Activated T-helper 2 cell treated with anti-CD3 and anti-CD28 coated beads, Interferon-gamma antibody, Interleukin-2, Interleukin-4, amounts not matched to agents 10 μg/mL and 5 μg/mL and 100 μg/mL, durations not matched to agents 14 hours and 24 hours and 36 hours (primary cell): ENCODE measurements around the gene ATP8B4. TPM values are rescaled to one million over a fixed set of nuclear protein-coding genes. Genes with fewer than 3 reads are reported as not detected.

Source experiments
- DNase-seq: peaks from one replicate; pipeline ENCODE4 v3.0.0; 2021; ENCODE audit warnings: low spot score
- H3K27ac Mint-ChIP-seq: one replicate; pipeline ENCODE4 v1.8.0; 2021; ENCODE audit warnings: mixed read lengths
- H3K27me3 Mint-ChIP-seq: one replicate; pipeline ENCODE4 v1.8.0; 2021; ENCODE audit warnings: low read depth, mixed read lengths
- H3K36me3 Mint-ChIP-seq: one replicate; pipeline ENCODE4 v1.8.0; 2021; ENCODE audit warnings: low read depth, mixed read lengths
- H3K4me1 Mint-ChIP-seq: one replicate; pipeline ENCODE4 v1.8.0; 2021; ENCODE audit warnings: low read depth, mixed read lengths
- H3K4me3 Mint-ChIP-seq: one replicate; pipeline ENCODE4 v1.8.0; 2021; ENCODE audit warnings: low read depth, mild to moderate bottlenecking, moderate library complexity, mixed read lengths
- H3K9me3 Mint-ChIP-seq: one replicate; pipeline ENCODE4 v1.8.0; 2021; ENCODE audit warnings: mixed read lengths
- intact Hi-C: fragments of 100-400 bp; cut with micrococcal nuclease; formaldehyde crosslinking; loops from one replicate; pipeline ENCODE4 v1.15.1; 2023
- total RNA-seq: library from RNA; stranded (reverse); gene quantifications from 2 replicates; pipeline ENCODE4 v1.2.3, GENCODE V29; 2022

ATP8B4 gene
- total RNA-seq, 1 donor from 2014 or later: 75.3 TPM

DNA sequence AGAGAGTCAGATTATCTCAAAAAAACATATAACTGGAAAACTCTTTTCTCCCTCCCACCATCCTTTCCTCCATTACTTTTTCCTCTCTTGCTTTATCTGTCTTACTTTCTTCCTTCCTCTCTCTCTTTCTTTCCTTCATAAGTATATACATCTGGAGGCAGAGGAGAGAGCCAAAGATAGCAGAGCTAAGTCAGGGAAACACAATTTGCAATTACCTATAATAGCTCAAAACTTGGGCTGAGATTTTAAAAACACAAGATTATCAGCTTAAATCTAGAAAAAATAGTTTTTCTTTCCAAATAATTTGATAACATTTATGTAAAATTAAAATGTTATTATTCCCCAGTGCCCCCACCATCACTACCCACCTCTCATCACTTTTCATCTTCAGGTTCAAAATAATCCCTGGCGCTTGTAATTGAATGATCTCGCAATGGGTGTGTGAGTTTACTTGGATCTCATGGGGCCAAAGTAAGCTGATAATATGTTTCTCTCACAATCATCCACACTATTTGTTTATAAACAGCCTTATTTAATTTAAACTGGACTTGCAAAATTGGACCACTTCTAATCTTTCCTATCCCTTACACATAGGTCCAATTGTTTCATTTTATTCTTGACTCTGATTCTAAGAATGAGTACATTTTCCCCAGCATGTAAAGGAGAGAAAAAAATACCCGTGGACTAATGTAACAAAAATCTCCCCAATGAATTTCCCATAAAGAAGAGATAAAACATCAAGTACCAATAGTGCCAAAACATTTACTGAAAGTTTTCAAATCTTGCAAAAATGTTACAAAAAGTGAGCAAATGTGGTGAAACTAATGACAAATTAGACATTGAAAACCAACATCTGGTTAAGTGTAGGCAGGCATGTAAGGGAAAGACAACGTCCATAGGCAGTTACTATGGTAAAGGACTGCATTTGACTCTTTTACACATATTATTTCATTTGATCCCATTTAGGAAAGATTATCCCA is 261.2 kb downstream of the ATP8B4 start:
- intact Hi-C loops: no loop called here
- no peak overlapping the region for H3K27ac Mint-ChIP-seq

DNA sequence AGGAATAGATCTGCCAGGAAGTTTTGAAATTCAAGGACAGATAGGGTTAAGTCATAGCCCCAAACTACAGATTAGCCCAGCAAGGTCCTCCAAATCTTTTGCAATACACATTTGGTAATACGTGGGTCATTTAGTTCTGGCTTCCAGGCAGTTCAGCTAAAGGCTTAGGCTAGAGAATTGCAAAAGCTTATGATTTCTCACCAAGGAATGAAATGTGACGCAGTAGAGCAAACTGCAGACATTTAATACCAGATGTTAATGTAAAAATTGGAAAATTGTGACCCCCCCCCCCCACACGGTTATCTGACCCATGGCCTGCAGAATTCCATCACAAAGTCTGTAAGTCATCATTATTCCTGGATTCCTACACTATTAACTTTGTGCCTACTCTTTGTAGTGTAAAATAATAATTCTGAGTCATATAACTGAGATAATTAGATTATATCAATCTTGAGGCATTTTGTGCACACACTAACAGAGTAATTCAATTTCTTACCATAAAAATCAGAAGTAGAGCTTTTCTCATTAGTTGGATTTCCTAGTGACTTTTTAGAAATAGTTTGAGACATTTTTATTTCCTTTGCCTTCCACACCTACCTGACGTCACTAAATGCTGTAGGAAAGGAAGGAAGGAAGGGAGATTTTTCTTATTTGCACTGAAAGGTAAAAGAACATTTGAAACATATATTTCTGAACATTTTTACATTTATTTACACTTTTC is 263.0 kb downstream of the ATP8B4 start:
- peaks cover 65% of the 10 kb centered on the region for H3K36me3 Mint-ChIP-seq
- H3K27me3 Mint-ChIP-seq: no peaks in the 10 kb centered on the region
- intact Hi-C loops: no loop called here
- no peak overlapping the region for H3K4me3 Mint-ChIP-seq
- no peak overlapping the region for H3K27ac Mint-ChIP-seq
- DNase-seq: no peak
- H3K4me1 Mint-ChIP-seq: peaks cover 4% of the 10 kb centered on the region
- H3K9me3 Mint-ChIP-seq: peaks cover 5% of the 10 kb centered on the region

More for the DNA sequence above, 261.2 kb downstream of the ATP8B4 start:
- no peaks in the 10 kb centered on the region for H3K9me3 Mint-ChIP-seq
- peaks cover 4% of the 10 kb centered on the region for H3K4me1 Mint-ChIP-seq
- H3K27me3 Mint-ChIP-seq: no peaks in the 10 kb centered on the region
- no peak overlapping the region for H3K4me3 Mint-ChIP-seq
- peaks cover 60% of the 10 kb centered on the region for H3K36me3 Mint-ChIP-seq
- DNase-seq: no peak

DNA sequence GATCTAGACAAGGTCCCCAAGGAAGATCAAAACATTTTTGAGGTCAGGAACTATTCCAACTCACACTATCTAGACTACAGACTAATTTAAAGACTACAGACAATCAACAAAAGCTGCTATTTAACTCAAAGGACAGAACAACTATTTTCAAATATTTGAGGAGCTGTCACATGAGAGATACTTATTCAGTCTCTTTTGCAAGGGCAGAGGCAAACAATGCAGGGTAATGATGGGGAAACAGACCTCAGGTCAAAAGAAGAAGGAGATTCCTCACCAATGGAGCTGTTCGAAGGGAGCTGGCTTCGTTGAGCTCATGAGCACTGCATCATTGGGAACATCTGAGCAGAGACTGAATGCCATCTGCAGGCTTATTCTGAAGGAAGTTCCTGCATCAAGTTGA is 266.3 kb downstream of the ATP8B4 start:
- H3K4me1 Mint-ChIP-seq: no peaks in the 10 kb centered on the region
- DNase-seq: no peak
- no peak overlapping the region for H3K27ac Mint-ChIP-seq
- H3K9me3 Mint-ChIP-seq: peaks cover 15% of the 10 kb centered on the region
- intact Hi-C loops: no loop called here
- no peak overlapping the region for H3K4me3 Mint-ChIP-seq
- H3K27me3 Mint-ChIP-seq: no peaks in the 10 kb centered on the region
- H3K36me3 Mint-ChIP-seq: peaks cover 70% of the 10 kb centered on the region

DNA sequence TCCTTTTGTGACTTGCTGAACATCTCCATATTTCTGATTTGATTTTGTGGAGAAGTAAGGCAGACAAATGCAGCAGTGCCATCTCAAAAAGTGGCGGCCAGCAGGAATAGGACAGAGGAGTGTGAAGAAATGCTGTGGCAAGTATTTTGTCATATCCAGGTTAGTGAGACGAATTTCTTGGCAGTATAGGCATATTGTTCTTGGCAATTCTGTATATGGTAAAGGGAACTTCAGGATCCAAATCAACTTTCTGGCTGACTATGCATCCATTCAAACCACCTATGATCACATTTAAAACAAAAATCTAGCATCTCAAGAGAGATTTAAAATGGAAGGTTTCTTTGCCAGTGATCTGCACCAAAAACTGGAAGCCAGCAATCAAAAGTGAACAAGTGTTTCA is 270.2 kb downstream of the ATP8B4 start:
- no peaks in the 10 kb centered on the region for H3K4me1 Mint-ChIP-seq
- H3K36me3 Mint-ChIP-seq: peaks cover 66% of the 10 kb centered on the region

DNA sequence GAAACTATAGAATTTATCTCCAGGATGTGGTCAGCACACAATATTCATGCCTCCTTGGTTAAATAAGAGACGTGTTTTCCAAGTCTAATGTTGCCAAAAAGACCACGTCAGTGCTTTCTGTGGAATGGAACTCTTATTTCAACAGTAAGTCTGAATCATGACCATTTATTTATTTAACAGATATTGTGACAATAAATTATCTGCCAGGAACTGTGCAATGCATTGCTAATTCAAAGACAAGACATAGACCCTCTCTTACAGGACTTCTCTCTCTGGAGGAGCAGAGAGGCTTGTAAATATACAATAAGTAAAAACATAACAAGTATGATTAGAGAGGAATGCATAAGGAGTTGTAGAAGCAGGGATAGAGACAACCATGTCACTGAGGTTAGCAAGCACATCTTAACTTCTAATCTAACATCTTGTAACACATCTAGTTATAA is 270.7 kb downstream of the ATP8B4 start:
- Mint-ChIP-seq H3K27ac (no peak overlapping the region), H3K9me3 (peaks cover 17% of the 10 kb centered on the region)
- intact Hi-C loops: no loop called here

More for the DNA sequence above, 270.2 kb downstream of the ATP8B4 start:
- no peak overlapping the region for H3K27ac Mint-ChIP-seq
- intact Hi-C loops: no loop called here
- H3K27me3 Mint-ChIP-seq: no peaks in the 10 kb centered on the region
- peaks cover 15% of the 10 kb centered on the region for H3K9me3 Mint-ChIP-seq
- no peak overlapping the region for H3K4me3 Mint-ChIP-seq
- no peak for DNase-seq

DNA sequence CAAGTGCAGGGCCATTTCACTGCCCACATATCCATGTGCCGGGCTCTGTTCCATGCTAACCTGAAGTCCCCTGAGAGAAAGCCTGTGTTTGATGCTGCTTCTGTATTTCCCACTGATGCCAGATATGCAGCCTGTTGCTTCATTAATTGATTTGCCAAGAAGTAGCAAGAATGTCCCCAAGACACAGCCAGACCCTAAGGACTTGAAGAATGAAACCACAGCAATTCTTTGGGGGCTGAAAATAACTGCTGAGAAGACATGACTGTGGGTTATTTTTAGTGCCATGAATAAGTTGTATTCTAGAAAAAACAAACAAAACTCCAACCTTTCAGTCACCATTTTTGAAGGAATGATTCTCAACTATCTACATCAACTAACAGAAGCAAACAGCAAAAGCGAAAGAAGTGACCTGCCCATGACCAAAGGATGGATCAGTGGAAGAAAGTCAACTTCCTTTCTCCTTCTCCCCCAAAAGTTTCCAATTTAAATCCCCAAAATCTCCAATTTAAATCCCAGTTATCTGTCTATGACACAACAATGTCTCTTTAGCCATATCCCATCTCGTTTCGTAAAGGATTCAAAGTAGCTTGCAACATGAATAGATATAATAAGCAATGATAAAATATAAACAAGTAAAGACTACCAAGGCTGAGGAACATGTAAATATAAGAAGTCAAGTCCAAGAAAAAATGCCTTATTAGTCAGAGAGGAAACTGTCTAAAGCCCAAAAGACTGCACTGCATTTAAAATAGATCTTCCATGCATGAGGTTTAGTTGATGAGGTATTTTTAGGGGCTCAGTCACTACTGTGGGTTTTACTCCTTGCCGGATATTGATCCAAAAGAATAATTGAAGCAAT is 271.4 kb downstream of the ATP8B4 start:
- peaks cover 69% of the 10 kb centered on the region for H3K36me3 Mint-ChIP-seq
- peaks cover 23% of the 10 kb centered on the region for H3K9me3 Mint-ChIP-seq
- intact Hi-C loops: no loop called here
- H3K4me1 Mint-ChIP-seq: no peaks in the 10 kb centered on the region
- DNase-seq: no peak
- H3K27ac Mint-ChIP-seq: no peak overlapping the region
- H3K4me3 Mint-ChIP-seq: no peak overlapping the region
- H3K27me3 Mint-ChIP-seq: no peaks in the 10 kb centered on the region

More for the DNA sequence above, 270.7 kb downstream of the ATP8B4 start:
- H3K36me3 Mint-ChIP-seq: peaks cover 69% of the 10 kb centered on the region
- no peak overlapping the region for H3K4me3 Mint-ChIP-seq
- no peaks in the 10 kb centered on the region for H3K4me1 Mint-ChIP-seq
- no peak for DNase-seq
- H3K27me3 Mint-ChIP-seq: no peaks in the 10 kb centered on the region

DNA sequence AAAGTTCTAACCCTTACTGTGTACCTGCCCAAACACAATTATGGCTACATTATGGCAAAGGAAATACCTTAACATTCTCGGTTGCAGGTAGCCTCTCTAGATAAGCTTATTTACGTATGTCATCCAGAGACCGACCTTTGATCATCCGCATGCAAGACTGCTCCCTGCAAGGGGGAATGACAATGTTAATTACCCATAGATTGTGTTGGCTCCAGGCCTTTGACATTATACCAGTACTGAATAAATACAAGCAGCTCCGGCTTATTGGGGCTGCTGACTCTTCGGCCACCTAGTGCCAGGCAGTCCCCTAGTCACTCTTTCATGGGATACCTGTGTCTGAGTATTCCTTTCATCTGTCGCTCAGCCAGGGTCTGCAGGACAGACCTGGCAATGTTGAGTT is 274.6 kb downstream of the ATP8B4 start:
- intact Hi-C loops: no loop called here
- Mint-ChIP-seq H3K9me3 (peaks cover 16% of the 10 kb centered on the region), H3K27me3 (no peaks in the 10 kb centered on the region), H3K36me3 (peaks cover 70% of the 10 kb centered on the region), H3K4me3 (no peak overlapping the region), H3K27ac (no peak overlapping the region), H3K4me1 (no peaks in the 10 kb centered on the region)
- no peak for DNase-seq

DNA sequence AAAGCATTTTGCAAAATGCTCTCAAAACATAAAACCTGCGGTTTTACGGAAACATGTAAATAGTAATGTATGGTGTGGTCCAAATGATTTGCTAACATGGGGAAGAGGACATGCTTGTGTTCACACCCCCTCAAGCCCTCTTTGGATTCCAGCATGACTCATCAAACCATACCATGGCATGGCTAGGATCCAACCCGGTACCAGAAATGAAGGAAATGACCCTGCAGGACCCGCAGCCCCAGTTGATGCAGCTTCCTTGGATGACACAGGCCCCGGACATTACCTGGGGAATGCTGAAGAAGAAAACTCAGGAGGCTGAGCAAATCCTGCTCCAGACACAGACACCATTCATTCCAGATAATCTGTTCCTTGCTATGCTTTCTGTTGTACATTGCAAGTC is 275.3 kb downstream of the ATP8B4 start:
- intact Hi-C loops: no loop called here
- no peak overlapping the region for H3K27ac Mint-ChIP-seq
- H3K27me3 Mint-ChIP-seq: no peaks in the 10 kb centered on the region
- H3K4me1 Mint-ChIP-seq: no peaks in the 10 kb centered on the region
- H3K4me3 Mint-ChIP-seq: no peak overlapping the region
- DNase-seq: no peak
- H3K36me3 Mint-ChIP-seq: peaks cover 72% of the 10 kb centered on the region
- H3K9me3 Mint-ChIP-seq: peaks cover 23% of the 10 kb centered on the region

DNA sequence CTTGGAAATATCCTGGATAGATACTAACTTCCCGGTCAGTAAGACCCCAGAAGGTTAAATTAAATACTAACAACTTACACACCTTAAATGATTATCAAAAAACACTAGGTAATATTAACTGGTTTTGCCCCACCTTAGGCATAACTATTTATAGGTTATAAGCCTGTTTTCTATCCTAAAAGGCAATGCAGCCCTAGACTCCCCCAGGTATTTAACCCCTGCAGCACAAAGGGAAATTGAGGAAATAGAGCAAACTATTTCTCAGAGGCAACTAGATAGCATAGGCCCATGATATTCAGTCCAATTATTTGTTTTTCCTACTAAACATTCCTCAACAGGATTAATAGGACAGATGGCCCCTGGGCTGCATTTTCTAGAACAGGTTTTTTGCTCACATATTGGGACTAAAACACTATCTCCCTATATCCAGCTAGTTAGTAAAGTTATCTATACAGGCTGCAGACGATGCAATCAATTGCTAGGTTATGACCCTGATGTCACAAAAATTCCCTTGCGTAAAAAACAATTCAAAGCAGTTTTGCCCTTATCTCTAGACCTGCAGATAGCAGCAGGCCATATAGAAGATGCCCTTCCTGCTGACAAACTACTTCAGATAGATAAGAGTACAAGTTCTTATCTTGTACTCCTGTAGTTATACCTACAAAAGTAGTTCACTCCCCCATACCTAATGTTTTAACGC is 276.9 kb downstream of the ATP8B4 start:
- no peak for DNase-seq
- Mint-ChIP-seq H3K27me3 (no peaks in the 10 kb centered on the region), H3K36me3 (peaks cover 68% of the 10 kb centered on the region), H3K27ac (no peak overlapping the region), H3K4me3 (no peak overlapping the region), H3K4me1 (no peaks in the 10 kb centered on the region), H3K9me3 (peaks cover 33% of the 10 kb centered on the region)
- intact Hi-C loops: no loop called here

DNA sequence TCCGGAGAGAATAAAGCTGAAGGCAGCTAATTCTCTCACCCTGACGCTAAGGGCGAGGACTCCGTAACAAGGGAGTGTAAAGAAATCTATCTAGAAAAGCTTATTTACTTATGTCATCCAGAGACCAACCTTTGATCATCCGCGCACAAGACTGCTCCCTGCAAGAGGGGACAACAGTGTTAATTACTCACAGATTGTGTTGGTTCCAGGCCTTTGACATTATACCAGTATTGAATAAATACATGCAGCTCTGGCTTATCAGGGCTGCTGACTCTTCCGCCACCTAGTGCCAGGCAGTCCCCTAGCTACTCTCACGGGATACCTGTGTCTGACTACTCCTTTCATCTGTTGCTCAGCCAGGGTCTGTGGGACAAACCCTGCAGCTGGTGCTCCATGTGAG is 286.5 kb downstream of the ATP8B4 start:
- intact Hi-C loops: no loop called here
- no peak overlapping the region for H3K4me3 Mint-ChIP-seq
- H3K9me3 Mint-ChIP-seq: peaks cover 13% of the 10 kb centered on the region
- no peak for DNase-seq
- no peaks in the 10 kb centered on the region for H3K27me3 Mint-ChIP-seq
- no peak overlapping the region for H3K27ac Mint-ChIP-seq
- H3K4me1 Mint-ChIP-seq: no peaks in the 10 kb centered on the region
- H3K36me3 Mint-ChIP-seq: peaks cover under 1% of the 10 kb centered on the region

DNA sequence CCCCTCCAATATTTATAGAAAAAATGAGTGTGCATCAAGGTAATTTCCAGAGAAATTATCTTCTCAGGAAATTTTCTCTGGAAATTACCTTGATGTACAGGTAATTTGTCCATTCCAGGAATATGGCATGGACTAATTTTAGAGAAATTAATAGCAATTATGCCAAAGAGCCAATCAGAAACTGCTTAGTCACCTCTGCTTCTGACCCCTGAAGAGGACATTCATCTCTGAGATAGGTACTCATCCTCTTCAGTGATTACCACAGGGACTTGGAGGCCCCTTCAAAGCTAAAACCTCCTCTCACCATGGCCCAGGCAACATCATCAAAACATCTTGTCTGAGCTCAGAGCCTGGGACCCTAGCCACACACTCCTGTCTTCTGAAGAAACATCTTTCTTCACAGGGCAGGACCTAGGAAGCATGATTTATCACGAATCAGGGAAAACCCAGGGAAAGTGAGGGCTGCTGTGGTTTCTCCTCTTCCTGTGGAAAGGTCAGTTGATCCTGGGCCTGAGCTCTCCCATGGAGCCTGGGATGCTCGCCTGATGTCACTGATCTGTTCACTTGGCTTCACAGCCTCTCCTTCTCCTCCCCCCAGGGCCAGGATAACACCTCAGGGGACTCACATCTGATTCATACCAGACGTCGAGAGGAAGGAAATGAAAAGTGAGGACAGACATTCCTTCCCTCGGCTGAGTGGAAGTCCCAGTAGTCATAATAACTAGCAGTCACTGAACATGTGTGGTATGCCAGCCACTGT is 287.6 kb downstream of the ATP8B4 start:
- no peak overlapping the region for H3K27ac Mint-ChIP-seq
- no peak overlapping the region for H3K4me3 Mint-ChIP-seq
- DNase-seq: no peak
- H3K27me3 Mint-ChIP-seq: no peaks in the 10 kb centered on the region
- no peaks in the 10 kb centered on the region for H3K4me1 Mint-ChIP-seq
- H3K36me3 Mint-ChIP-seq: no peaks in the 10 kb centered on the region
- intact Hi-C loops: no loop called here
- peaks cover 10% of the 10 kb centered on the region for H3K9me3 Mint-ChIP-seq
